Ascending aorta (tissue), 2 donors: ENCODE results near the gene TRIOBP. TPM values are rescaled to one million over a fixed set of nuclear protein-coding genes. Genes with fewer than 3 reads are reported as not detected.
"Not testable (repeated sequence)": the region's sequence is repeated elsewhere in the genome, so short reads cannot be mapped to it uniquely, and the experiment has no call there.

Experiments used
- DNase-seq, 2 donors: peaks; one replicate each; pipeline ENCODE4 v3.0.0-alpha.2; 2019; ENCODE audit warnings: low spot score in 2 of 2
- H3K27ac ChIP-seq, 2 donors: fragments of 200-600 bp; sonication (generic); one replicate each; pipeline ENCODE4 v1.5.1; 2016 to 2017; ENCODE audit warnings: mild to moderate bottlenecking in 1 of 2
- H3K27me3 ChIP-seq: fragments of 200-600 bp; sonication (generic); one replicate; pipeline ENCODE4 v1.5.1; 2017
- H3K36me3 ChIP-seq, 2 donors: fragments of 200-600 bp; sonication (generic); one replicate each; pipeline ENCODE4 v1.5.1; 2016
- H3K4me1 ChIP-seq, 2 donors: fragments of 200-600 bp; sonication (generic); one replicate each; pipeline ENCODE4 v1.5.1; 2016 to 2017; ENCODE audit warnings: mild to moderate bottlenecking in 1 of 2
- H3K4me3 ChIP-seq, 2 donors: fragments of 200-600 bp; sonication (generic); one replicate each; pipeline ENCODE4 v1.5.1; 2016 to 2017; ENCODE audit warnings: mild to moderate bottlenecking in 1 of 2
- H3K9me3 ChIP-seq, 2 donors: fragments of 200-600 bp; sonication (generic); one replicate each; pipeline ENCODE4 v1.5.1; 2016
- intact Hi-C: fragments of 100-400 bp; cut with DNase I; formaldehyde crosslinking; loops from one replicate; pipeline ENCODE4 v1.15.1; 2023
- total RNA-seq: library from RNA; depleted of rRNA; stranded (reverse); fragments of >200 nt; gene quantifications from one replicate; pipeline ENCODE4 v1.1.0, GENCODE V29; 2016
- TF ChIP-seq, protein P1 (sequence below), 3 experiments: fragments of 200-600 bp in 2 of 3; fragments of 450-650 bp in 1 of 3; sonication (generic) in 2 of 3; IDR thresholded peaks; one replicate each; pipeline ENCODE4 v1.5.1; 2016 to 2019; ENCODE audit warnings: antibody characterized with exemption in 3 of 3, mild to moderate bottlenecking in 1 of 3, moderate library complexity in 1 of 3

The TRIOBP gene
- total RNA-seq, 1 donor from 2014 or later, result 253 TPM

DNA sequence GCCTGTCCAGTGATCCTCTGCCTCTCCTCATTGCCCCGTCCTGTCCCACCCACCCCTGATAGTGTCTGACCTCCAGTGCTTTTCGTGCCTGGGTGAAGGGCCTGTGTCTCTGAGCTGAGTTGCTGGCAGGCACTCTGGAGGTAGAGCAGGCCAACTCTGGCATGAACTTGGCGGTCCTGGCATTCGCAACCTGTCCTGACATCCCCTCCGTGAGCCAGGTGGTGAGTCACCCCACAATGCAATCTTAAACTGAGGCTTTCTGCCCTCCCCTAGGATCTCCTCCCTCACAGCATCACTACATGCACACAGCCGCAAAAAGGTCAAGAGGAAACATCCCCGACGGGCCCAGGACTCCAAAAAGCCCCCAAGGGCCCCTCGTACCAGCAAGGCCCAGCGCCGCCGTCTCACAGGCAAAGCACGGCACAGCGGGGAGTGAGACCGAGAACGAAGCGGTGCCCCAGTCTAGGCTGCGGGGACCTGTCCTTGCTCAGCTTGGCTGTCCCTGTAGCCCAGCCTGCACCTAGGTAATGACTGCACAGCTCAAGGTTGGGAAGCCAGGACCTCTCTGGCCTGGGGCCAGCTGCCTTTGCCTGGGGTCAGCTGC lies 5.8 kb upstream of the TRIOBP start:
- no peak for DNase-seq
- Histone ChIP-seq H3K4me1 (peaks cover 0 to 9% of the 10 kb centered on the region in 2 donors), H3K36me3 (peaks cover 39 to 44% of the 10 kb centered on the region in 2 donors), H3K27ac (no peak overlapping the region), H3K4me3 (no peak overlapping the region), H3K9me3 (no peaks in the 10 kb centered on the region), H3K27me3 (no peaks in the 10 kb centered on the region)
- TF ChIP-seq, protein P1, sequence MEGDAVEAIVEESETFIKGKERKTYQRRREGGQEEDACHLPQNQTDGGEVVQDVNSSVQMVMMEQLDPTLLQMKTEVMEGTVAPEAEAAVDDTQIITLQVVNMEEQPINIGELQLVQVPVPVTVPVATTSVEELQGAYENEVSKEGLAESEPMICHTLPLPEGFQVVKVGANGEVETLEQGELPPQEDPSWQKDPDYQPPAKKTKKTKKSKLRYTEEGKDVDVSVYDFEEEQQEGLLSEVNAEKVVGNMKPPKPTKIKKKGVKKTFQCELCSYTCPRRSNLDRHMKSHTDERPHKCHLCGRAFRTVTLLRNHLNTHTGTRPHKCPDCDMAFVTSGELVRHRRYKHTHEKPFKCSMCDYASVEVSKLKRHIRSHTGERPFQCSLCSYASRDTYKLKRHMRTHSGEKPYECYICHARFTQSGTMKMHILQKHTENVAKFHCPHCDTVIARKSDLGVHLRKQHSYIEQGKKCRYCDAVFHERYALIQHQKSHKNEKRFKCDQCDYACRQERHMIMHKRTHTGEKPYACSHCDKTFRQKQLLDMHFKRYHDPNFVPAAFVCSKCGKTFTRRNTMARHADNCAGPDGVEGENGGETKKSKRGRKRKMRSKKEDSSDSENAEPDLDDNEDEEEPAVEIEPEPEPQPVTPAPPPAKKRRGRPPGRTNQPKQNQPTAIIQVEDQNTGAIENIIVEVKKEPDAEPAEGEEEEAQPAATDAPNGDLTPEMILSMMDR (IDR thresholded peaks at IDR 0.05), result no peak
- intact Hi-C loops, result no loop called here

DNA sequence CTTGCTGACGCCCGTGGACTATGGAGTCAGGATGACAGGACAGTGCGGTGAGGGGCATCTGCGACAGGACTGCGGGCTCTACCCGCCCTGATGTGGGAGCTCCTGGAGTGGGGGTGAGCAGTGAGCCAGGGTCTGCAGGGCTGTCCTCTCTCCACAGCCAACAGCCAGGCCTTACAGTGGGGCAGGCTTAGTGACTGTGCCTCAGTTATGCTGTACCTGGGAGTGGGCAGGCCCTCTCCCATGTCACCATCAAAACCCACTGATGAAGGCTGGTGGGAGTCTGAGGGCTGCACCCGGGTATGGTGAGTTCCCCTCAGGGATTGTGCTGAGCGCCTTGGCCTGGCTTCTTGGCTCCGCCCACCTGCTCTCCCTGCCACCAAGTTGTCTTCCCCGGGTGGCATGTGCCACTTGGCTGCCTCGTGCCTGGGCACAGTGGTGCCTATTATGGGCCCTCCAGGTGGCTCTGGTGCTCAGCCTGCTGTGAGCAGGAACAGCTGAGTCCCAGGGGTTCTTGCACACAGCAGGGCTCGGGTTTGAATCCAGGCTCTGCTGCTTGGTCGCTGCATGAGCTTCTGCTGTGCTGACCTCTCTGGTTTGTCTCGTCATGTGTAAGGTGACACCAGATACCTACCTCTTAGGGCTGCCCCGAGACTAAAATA lies 4.1 kb upstream of the TRIOBP start:
- no peak for DNase-seq
- H3K27ac ChIP-seq, result no peak overlapping the region
- H3K9me3 ChIP-seq, result no peaks in the 10 kb centered on the region
- intact Hi-C loops, result no loop called here
- H3K4me3 ChIP-seq, result no peak overlapping the region
- H3K4me1 ChIP-seq, result peaks cover 0 to 11% of the 10 kb centered on the region in 2 donors
- H3K36me3 ChIP-seq, result peaks cover 39 to 44% of the 10 kb centered on the region in 2 donors
- TF ChIP-seq, protein P1 (IDR thresholded peaks at IDR 0.05), result no peak
- H3K27me3 ChIP-seq, result no peaks in the 10 kb centered on the region

DNA sequence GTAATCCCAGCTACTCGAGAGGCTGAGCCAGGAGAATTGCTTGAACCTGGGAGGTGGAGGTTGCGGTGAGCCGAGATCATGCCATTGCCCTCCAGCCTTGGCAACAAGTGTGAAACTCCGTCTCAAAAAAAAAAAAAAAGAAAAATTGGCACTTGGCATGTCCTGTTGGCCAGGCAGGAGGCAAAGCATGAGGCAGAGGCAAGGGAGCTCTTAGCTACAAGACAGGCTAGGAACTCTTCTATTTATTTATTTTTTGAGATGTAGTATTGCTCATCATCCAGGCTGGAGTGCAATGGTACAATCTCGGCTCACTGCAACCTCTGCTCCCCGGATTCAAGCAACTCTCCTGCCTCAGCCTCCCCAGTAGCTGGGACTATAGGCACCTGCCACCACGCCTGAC lies 2.7 kb upstream of the TRIOBP start:
- H3K36me3 ChIP-seq, result peaks cover 32 to 35% of the 10 kb centered on the region in 2 donors

DNA sequence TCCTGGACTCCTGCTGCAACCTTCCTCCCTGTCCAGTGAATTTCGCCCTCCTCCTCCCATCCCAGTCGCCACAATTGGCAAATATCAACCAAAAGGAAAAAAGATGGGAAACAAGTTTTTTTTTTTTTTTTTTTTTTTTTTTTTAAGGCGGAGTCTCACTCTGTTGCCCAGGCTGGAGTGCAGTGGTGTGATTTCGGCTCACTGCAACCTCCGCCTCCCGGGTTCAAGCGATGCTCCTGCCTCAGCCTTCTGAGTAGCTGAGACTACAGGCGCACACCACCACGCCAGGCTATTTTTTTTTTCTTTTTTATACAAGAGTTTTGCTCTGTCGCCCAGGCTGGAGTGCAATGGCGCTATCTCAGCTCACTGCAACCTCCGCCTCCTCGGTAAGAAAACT lies 590 bp upstream of the TRIOBP start:
- intact Hi-C loops, result loop anchor here (1.0 to 2.0 kb wide), 2 partner anchors 32 to 51 kb away; no protein-coding TSS in a partner anchor
- peak overlapping the region in 1 of 2 donors; percentile 49 for H3K4me3 ChIP-seq
- not testable (repeated sequence) for H3K9me3 ChIP-seq, H3K27me3 ChIP-seq, DNase-seq
- H3K36me3 ChIP-seq, result peaks cover 21 to 22% of the 10 kb centered on the region in 2 donors
- peaks cover 0 to 11% of the 10 kb centered on the region in 2 donors for H3K4me1 ChIP-seq
- peak overlapping the region in 1 of 2 donors; percentile 57 for H3K27ac ChIP-seq

More for the DNA sequence above, 2.7 kb upstream of the TRIOBP start:
- H3K9me3 ChIP-seq, H3K4me3 ChIP-seq, intact Hi-C loops, DNase-seq, H3K27ac ChIP-seq, H3K27me3 ChIP-seq: not testable (repeated sequence)
- peaks cover 0 to 11% of the 10 kb centered on the region in 2 donors for H3K4me1 ChIP-seq

DNA sequence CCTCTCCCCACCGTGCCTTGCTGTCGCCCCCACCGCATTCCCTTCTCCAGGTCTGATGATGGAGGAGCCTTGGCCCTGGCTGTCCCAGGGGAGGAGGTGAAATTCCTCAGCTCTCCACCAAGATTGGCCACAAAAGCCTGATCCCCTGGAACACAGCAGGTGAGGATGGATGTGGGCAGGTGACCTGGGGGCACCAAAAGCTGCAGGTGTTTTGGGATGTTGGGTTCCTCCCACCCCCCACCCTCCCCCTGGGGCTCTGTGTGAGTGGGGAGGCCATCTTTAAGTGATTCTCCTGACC lies 639 bp downstream of the TRIOBP start:
- H3K4me1 ChIP-seq, result peaks cover 0 to 11% of the 10 kb centered on the region in 2 donors
- peak overlapping the region; percentile 61 to 72 for H3K27ac ChIP-seq
- H3K36me3 ChIP-seq, result peaks cover 9 to 10% of the 10 kb centered on the region in 2 donors
- H3K27me3 ChIP-seq, result no peaks in the 10 kb centered on the region
- no peak for DNase-seq
- no peak overlapping the region for H3K4me3 ChIP-seq
- intact Hi-C loops, result loop anchor here (2.0 kb wide), 1 partner anchor 49 kb away; no protein-coding TSS in a partner anchor
- TF ChIP-seq, protein P1 (IDR thresholded peaks at IDR 0.05), result no peak
- H3K9me3 ChIP-seq, result no peaks in the 10 kb centered on the region

DNA sequence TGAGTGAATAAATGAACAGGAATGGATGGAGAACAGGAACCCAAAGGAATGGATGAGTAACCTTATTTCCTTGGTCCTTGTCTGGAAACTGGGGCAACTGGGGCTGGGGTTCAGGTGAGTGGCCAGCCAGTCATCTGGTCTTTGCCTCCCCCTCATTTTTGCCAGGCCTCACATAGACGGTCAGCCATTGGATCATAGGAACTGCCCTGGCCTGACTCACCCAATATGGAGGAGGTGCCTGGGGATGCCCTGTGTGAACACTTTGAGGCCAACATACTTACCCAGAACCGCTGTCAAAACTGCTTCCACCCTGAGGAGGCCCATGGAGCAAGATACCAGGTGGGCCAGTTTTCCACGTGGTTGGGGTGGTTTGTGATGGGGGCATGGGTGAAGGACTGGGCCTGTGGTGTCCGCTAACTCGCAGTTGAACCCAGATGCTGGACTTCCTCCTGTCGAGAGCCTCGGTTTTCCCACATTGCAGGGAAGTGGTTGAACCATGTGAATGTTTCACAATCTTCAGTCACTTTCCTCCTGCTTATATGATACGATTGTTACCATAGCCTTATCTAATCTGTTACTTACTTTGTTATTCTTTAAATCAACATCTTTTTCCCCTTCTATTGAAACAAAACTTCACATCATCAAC lies 4.4 kb downstream of the TRIOBP start:
- H3K27ac ChIP-seq, result no peak overlapping the region
- H3K27me3 ChIP-seq, result no peaks in the 10 kb centered on the region
- no peak for DNase-seq
- TF ChIP-seq, protein P1 (IDR thresholded peaks at IDR 0.05), result no peak
- H3K4me1 ChIP-seq, result peaks cover 0 to 3% of the 10 kb centered on the region in 2 donors
- H3K9me3 ChIP-seq, result no peaks in the 10 kb centered on the region
- no peaks in the 10 kb centered on the region for H3K36me3 ChIP-seq
- intact Hi-C loops, result no loop called here
- no peak overlapping the region for H3K4me3 ChIP-seq
